ENCODE measurements around the gene GRPEL2. TPM values are rescaled to one million over a fixed set of nuclear protein-coding genes. Genes with fewer than 3 reads are reported as not detected.

GRPEL2 gene
- total and polyA plus RNA-seq, 7 donors, result 2.5 to 16.3 (median 8.8) TPM

DNA sequence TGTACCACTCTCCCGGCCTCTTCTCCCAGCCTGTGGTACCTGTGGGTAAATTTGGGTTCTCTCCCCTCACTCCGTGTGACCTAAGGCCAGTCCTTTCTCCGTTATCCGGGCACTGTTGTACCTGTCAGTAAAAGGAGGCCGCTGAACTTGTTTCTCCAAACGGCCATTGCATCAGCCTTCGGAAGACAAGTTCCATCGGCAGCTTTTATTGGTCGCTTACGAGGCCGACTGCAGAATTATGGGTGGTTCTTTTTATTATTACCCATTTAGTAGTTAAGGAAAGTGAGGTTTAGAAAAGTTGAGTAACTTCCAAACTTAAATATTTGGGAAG, 558 bp downstream of the GRPEL2 start:
- no peak for DNase-seq
- 2% methylated on average over 11 of the region's 11 CpGs for WGBS, 2 donors
- Histone ChIP-seq H3K4me3 (peak overlapping the region; percentile 60 to 90 (median 60)), H3K9me3 (no peaks in the 10 kb centered on the region), H3K36me3 (peaks cover 22 to 31% (median 28%) of the 10 kb centered on the region in 4 donors), H3K4me1 (peaks cover 0 to 16% (median 13%) of the 10 kb centered on the region in 4 donors), H3K27ac (peak overlapping the region; percentile 82 to 87 (median 86)), H3K27me3 (no peaks in the 10 kb centered on the region)
- intact Hi-C loops (cut with DNase I), result no loop called here
- TF ChIP-seq POLR2A (IDR thresholded peaks at IDR 0.05) (no peak), POLR2AphosphoS5 (IDR thresholded peaks at IDR 0.05) (no peak), EP300 (IDR thresholded peaks at IDR 0.05) (no peak)
- TF ChIP-seq, protein P1, sequence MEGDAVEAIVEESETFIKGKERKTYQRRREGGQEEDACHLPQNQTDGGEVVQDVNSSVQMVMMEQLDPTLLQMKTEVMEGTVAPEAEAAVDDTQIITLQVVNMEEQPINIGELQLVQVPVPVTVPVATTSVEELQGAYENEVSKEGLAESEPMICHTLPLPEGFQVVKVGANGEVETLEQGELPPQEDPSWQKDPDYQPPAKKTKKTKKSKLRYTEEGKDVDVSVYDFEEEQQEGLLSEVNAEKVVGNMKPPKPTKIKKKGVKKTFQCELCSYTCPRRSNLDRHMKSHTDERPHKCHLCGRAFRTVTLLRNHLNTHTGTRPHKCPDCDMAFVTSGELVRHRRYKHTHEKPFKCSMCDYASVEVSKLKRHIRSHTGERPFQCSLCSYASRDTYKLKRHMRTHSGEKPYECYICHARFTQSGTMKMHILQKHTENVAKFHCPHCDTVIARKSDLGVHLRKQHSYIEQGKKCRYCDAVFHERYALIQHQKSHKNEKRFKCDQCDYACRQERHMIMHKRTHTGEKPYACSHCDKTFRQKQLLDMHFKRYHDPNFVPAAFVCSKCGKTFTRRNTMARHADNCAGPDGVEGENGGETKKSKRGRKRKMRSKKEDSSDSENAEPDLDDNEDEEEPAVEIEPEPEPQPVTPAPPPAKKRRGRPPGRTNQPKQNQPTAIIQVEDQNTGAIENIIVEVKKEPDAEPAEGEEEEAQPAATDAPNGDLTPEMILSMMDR (IDR thresholded peaks at IDR 0.05), result no peak

DNA sequence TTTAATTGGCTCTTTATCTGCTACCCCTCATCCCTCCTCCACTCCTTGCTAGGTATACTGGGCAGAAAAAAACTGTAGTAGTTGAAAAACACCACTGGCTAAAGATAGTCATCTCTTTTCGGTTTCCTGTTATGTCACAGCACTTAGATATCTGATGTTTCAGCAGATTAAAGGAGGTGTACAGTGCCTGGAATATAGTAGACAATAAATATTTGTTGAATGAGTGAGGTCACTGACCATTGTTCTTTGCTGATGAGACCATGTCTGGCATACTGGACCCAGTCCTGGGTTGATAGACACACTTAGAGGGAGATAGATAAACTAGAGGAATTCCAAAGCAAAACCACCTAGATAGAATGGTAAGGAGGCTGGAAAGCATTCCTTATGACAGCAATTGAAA, 3.2 kb downstream of the GRPEL2 start:
- Histone ChIP-seq H3K9me3 (no peaks in the 10 kb centered on the region), H3K36me3 (peaks cover 27 to 58% (median 41%) of the 10 kb centered on the region in 4 donors), H3K4me3 (no peak overlapping the region), H3K27me3 (no peaks in the 10 kb centered on the region), H3K4me1 (peaks cover 0 to 16% (median 13%) of the 10 kb centered on the region in 4 donors), H3K27ac (no peak overlapping the region)
- no peak for DNase-seq
- intact Hi-C loops (cut with DNase I), result no loop called here
- 74 to 88% methylated on average over 1 of the region's 1 CpG for WGBS, 2 donors
- TF ChIP-seq POLR2A (IDR thresholded peaks at IDR 0.05) (no peak), POLR2AphosphoS5 (IDR thresholded peaks at IDR 0.05) (no peak), EP300 (IDR thresholded peaks at IDR 0.05) (no peak)
- TF ChIP-seq, protein P1 (IDR thresholded peaks at IDR 0.05), result no peak

DNA sequence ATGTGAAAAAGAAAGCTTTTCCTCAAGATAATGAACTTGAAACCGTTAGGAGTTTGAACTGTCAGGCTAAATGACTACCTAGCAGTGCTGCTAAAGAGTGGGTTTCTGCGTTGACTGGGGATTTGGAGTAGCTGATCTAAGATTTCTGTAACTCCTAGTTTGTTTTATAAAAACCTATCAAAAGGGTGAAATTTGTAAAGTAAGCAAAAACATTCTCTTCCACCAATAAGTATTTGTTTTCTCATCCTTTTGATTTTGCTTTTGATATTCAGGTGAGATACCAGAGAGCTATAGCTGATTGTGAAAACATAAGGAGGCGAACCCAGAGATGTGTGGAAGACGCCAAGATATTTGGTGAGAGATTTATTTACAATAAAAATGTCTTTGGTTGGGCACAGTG, 4.1 kb downstream of the GRPEL2 start:
- Histone ChIP-seq H3K27ac (no peak overlapping the region), H3K27me3 (no peaks in the 10 kb centered on the region), H3K4me3 (no peak overlapping the region), H3K36me3 (peaks cover 27 to 66% (median 41%) of the 10 kb centered on the region in 4 donors), H3K4me1 (peaks cover 0 to 16% (median 11%) of the 10 kb centered on the region in 4 donors), H3K9me3 (no peaks in the 10 kb centered on the region)
- TF ChIP-seq EP300 (IDR thresholded peaks at IDR 0.05), result no peak
- TF ChIP-seq POLR2AphosphoS5 (IDR thresholded peaks at IDR 0.05), result no peak
- TF ChIP-seq POLR2A (IDR thresholded peaks at IDR 0.05), result no peak
- TF ChIP-seq, protein P1 (IDR thresholded peaks at IDR 0.05), result no peak
- no peak for DNase-seq
- intact Hi-C loops (cut with DNase I), result loop anchor here (1.0 kb wide), 1 partner anchor 9 kb away; the partner anchor contains the start of gene PCYOX1L
- 91 to 94% methylated on average over 4 of the region's 4 CpGs for WGBS, 2 donors

DNA sequence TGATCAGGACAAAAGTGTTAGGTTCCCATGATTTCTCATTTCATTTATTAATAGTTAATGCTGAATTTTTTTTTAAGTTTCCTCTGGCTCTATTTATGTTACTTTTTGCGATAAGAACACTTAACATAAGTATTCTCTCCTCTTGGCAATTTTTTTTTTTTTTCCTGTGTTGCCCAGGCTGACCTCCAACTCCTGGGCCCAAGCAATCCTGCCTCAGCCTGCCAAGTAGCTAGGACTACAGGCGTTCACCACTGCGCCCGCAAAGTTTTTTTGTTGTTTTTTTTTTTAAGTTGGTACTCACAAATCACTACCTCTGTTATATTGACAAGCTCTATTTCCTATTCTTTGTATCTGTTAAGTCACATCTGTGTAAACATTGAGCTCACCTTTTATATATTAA, 6.9 kb downstream of the GRPEL2 start:
- no peaks in the 10 kb centered on the region for H3K9me3 ChIP-seq
- TF ChIP-seq, protein P1 (IDR thresholded peaks at IDR 0.05), result no peak
- no peak for TF ChIP-seq POLR2A (IDR thresholded peaks at IDR 0.05)
- no peak for TF ChIP-seq POLR2AphosphoS5 (IDR thresholded peaks at IDR 0.05)
- TF ChIP-seq EP300 (IDR thresholded peaks at IDR 0.05), result no peak
- no peaks in the 10 kb centered on the region for H3K27me3 ChIP-seq
- WGBS, 2 donors, result 91% methylated on average over 4 of the region's 4 CpGs
- H3K27ac ChIP-seq, result no peak overlapping the region
- DNase-seq, result no peak
- intact Hi-C loops (cut with DNase I), result no loop called here
- peaks cover 27 to 69% (median 41%) of the 10 kb centered on the region in 4 donors for H3K36me3 ChIP-seq
- H3K4me1 ChIP-seq, result peaks cover 0 to 2% (median 1%) of the 10 kb centered on the region in 4 donors
- no peak overlapping the region for H3K4me3 ChIP-seq

DNA sequence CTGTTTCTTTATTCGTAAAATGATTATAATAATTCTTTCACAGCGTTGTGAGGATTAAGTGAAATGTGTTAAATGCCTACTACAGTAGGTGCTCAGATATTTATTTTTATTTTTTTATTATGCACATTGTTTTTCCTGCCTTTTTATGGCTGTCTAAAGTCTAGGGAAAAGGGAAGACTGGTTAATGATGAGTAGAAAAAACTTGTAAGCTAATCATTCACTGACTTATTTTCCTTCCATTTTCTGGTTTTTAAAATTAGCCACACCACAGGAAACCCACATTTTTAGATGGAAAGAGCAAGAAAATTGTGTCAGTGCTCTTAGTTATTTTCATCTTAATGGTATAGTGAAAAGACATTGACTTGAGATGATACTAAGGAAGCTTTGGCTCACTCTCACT, 8.6 kb downstream of the GRPEL2 start:
- Histone ChIP-seq H3K4me1 (peaks cover 0 to 14% (median 11%) of the 10 kb centered on the region in 4 donors), H3K4me3 (no peak overlapping the region), H3K36me3 (peaks cover 17 to 57% (median 35%) of the 10 kb centered on the region in 4 donors), H3K27me3 (no peaks in the 10 kb centered on the region), H3K27ac (no peak overlapping the region), H3K9me3 (no peaks in the 10 kb centered on the region)
- DNase-seq, result no peak
- 47 to 74% methylated on average over 2 of the region's 2 CpGs for WGBS, 2 donors
- TF ChIP-seq POLR2A (IDR thresholded peaks at IDR 0.05) (no peak), POLR2AphosphoS5 (IDR thresholded peaks at IDR 0.05) (no peak), EP300 (IDR thresholded peaks at IDR 0.05) (no peak)
- intact Hi-C loops (cut with DNase I), result no loop called here

Data from sigmoid colon (tissue), 7 donors.